Endothelial cell of umbilical vein (primary cell): ENCODE data around the gene CTIF. TPM values are rescaled to one million over a fixed set of nuclear protein-coding genes. Genes with fewer than 3 reads are reported as not detected.

ENCODE experiments used
- BruUV-seq: library from RNA; stranded (reverse); fragments of 400-500 nt; replicated peaks from 2 replicates; lab custom pipeline; 2021; lab: Mats Ljungman, UMichigan
- CTCF ChIA-PET: fragments of 300-600, 350-600 bp; sonication (Branson Sonifier 250); formaldehyde crosslinking; loops from one replicate; lab custom pipeline; 2021; ENCODE audit warnings: antibody characterized with exemption, inconsistent platforms; lab: Charles Lee
- POLR2A ChIA-PET: fragments of 300-600, 350-600 bp; sonication (Branson Sonifier 250); formaldehyde crosslinking; loops from one replicate; lab custom pipeline; 2021; ENCODE audit warnings: antibody characterized with exemption, inconsistent platforms; lab: Charles Lee
- DNase-seq: peaks from one replicate; pipeline ENCODE4 v3.0.0-alpha.2; 2011; ENCODE audit warnings: low read depth, low spot score
- FAIRE-seq: peaks from 2 replicates; lab custom pipeline; 2011; peaks lifted over from hg19 to GRCh38; lab: Jason Lieb, UNC
- H2AFZ ChIP-seq: 2 replicates; pipeline ENCODE4 v1.6.0; 2012; ENCODE audit warnings: low read depth, low read length, control low read depth, inconsistent platforms
- H3K27ac ChIP-seq: 2 replicates; pipeline ENCODE4 v1.5.1; 2011; ENCODE audit warnings: low read depth, mild to moderate bottlenecking, control low read depth, low read length, moderate library complexity; ENCODE audit not compliant: insufficient read depth
- H3K27me3 ChIP-seq, 2 experiments: 2 replicates each; pipeline versions ENCODE4 v1.6.0 to v1.6.1; 2011; ENCODE audit warnings: low read length in 2 of 2, mixed read lengths in 1 of 2; ENCODE audit not compliant: control insufficient read depth in 2 of 2, insufficient read depth in 2 of 2
- H3K36me3 ChIP-seq, 2 experiments: 2 replicates in 1 of 2; 3 replicates in 1 of 2; pipeline ENCODE4 v1.5.1; 2011; ENCODE audit warnings: low read length in 2 of 2, mild to moderate bottlenecking in 1 of 2, moderate library complexity in 1 of 2; ENCODE audit not compliant: control insufficient read depth in 2 of 2, insufficient read depth in 2 of 2; ENCODE audit errors: extremely low read depth in 1 of 2
- H3K4me1 ChIP-seq: 3 replicates; pipeline ENCODE4 v1.5.1; 2011; ENCODE audit warnings: mild to moderate bottlenecking, low read length; ENCODE audit not compliant: control insufficient read depth, insufficient read depth; ENCODE audit errors: extremely low read depth
- H3K4me2 ChIP-seq: 2 replicates; pipeline ENCODE4 v1.6.1; 2011; ENCODE audit warnings: low read length, control low read depth, mixed read lengths; ENCODE audit not compliant: insufficient read depth
- H3K4me3 ChIP-seq, 3 experiments: fragments of 200-600 bp in 1 of 3; sonication (generic), shearing (Covaris generic) in 1 of 3; replicated peaks in 1 of 3; 2 replicates each; pipeline ENCODE4 v1.5.1; 2011 to 2016; ENCODE audit warnings: control low read depth in 3 of 3, low read length in 3 of 3, mild to moderate bottlenecking in 2 of 3, inconsistent platforms in 1 of 3, low read depth in 1 of 3, moderate library complexity in 1 of 3; ENCODE audit not compliant: insufficient read depth in 1 of 3
- H3K79me2 ChIP-seq: 2 replicates; pipeline ENCODE4 v1.6.0; 2012; ENCODE audit warnings: low read length, inconsistent platforms; ENCODE audit not compliant: control insufficient read depth, insufficient read depth
- H3K9ac ChIP-seq: replicated peaks from 2 replicates; pipeline ENCODE3; 2011; ENCODE audit warnings: low read length, control low read depth; ENCODE audit not compliant: insufficient read depth; ENCODE audit errors: extremely low read depth
- H3K9me1 ChIP-seq: replicated peaks from 3 replicates; pipeline ENCODE4 v1.6.0; 2011; ENCODE audit warnings: mild to moderate bottlenecking, low read length; ENCODE audit not compliant: control insufficient read depth, insufficient read depth; ENCODE audit errors: extremely low read depth
- H3K9me3 ChIP-seq: replicated peaks from 2 replicates; pipeline ENCODE4 v1.5.1; 2012; ENCODE audit warnings: low read length, inconsistent platforms; ENCODE audit not compliant: control insufficient read depth, insufficient read depth
- H4K20me1 ChIP-seq: replicated peaks from 2 replicates; pipeline ENCODE3; 2011; ENCODE audit warnings: mild to moderate bottlenecking, low read length; ENCODE audit not compliant: control insufficient read depth, insufficient read depth; ENCODE audit errors: extremely low read depth
- EZH2 ChIP-seq: IDR thresholded peaks from 2 replicates; pipeline ENCODE4 v1.6.1; 2012; ENCODE audit warnings: borderline replicate concordance, low read depth, mild to moderate bottlenecking, moderate library complexity, low read length, inconsistent platforms; ENCODE audit not compliant: severe bottlenecking
- FOS ChIP-seq: IDR thresholded peaks from 2 replicates; pipeline ENCODE4 v1.6.1; 2011; ENCODE audit warnings: mild to moderate bottlenecking, low read length, moderate library complexity, borderline replicate concordance; ENCODE audit not compliant: insufficient read depth
- GATA2 ChIP-seq: IDR thresholded peaks from 2 replicates; pipeline ENCODE4 v1.7.0; 2011; ENCODE audit warnings: low read depth, mild to moderate bottlenecking, moderate library complexity, mixed read lengths, low read length; ENCODE audit not compliant: insufficient read length, insufficient read depth
- JUN ChIP-seq: IDR thresholded peaks from 2 replicates; pipeline ENCODE4 v1.6.1; 2011; ENCODE audit warnings: borderline replicate concordance, low read depth; ENCODE audit not compliant: insufficient read length, insufficient read depth
- MAX ChIP-seq: IDR thresholded peaks from 2 replicates; pipeline ENCODE4 v1.6.1; 2011; ENCODE audit not compliant: insufficient read depth, insufficient read length
- MYC ChIP-seq: IDR thresholded peaks from one replicate; pipeline ENCODE4 v1.6.1; 2011; ENCODE audit warnings: mild to moderate bottlenecking, low read depth, low read length
- POLR2A ChIP-seq: IDR thresholded peaks from 2 replicates; pipeline ENCODE4 v1.6.1; 2012; ENCODE audit warnings: low read depth, mild to moderate bottlenecking, control low read depth, low read length
- POLR2AphosphoS5 ChIP-seq: IDR thresholded peaks from 2 replicates; pipeline ENCODE4 v1.6.1; 2012; ENCODE audit warnings: low read depth, mild to moderate bottlenecking, control low read depth, low read length, moderate library complexity; ENCODE audit not compliant: insufficient read depth
- dilution Hi-C: fragments of 300-500 bp; cut with MboI; formaldehyde crosslinking; loops from one replicate; pipeline ENCODE4 v1.15.0; 2019; ENCODE audit warnings: low sequenced_read_pairs; ENCODE audit not compliant: extremely low pct_ligation_motif_present
- intact Hi-C: fragments of 100-400 bp; cut with micrococcal nuclease; formaldehyde crosslinking; loops from one replicate; pipeline ENCODE4 v1.10.0; 2022
- polyA plus RNA-seq, 4 experiments: library from polyadenylated mRNA; depleted of rRNA in 3 of 4; stranded (reverse) in 3 of 4; unstranded in 1 of 4; fragments of >200 nt; gene quantifications; 2 replicates each; pipeline versions ENCODE4 v1.2.1 to v1.2.3, GENCODE V29; 2011 to 2012; ENCODE audit warnings: missing spikeins in 1 of 4
- total RNA-seq: library from RNA; stranded (reverse); gene quantifications from 2 replicates; pipeline ENCODE4 v1.2.3, GENCODE V29; 2021
- TF ChIP-seq, protein P1 (sequence below), 2 donors: IDR thresholded peaks; 1 replicate in 1 of 2; 2 replicates in 1 of 2; pipeline ENCODE4 v1.5.1; 2011; ENCODE audit warnings: low read length in 2 of 2, mild to moderate bottlenecking in 2 of 2, moderate library complexity in 2 of 2, control low read depth in 1 of 2, inconsistent platforms in 1 of 2, low read depth in 1 of 2; ENCODE audit not compliant: insufficient read depth in 1 of 2; ENCODE audit errors: extremely low read depth in 1 of 2

The CTIF gene
- total and polyA plus RNA-seq, 2 donors (not counting 3 experiments of a cell fraction or from before 2014, with no cell fraction given): 20.9 to 57.7 TPM

DNA sequence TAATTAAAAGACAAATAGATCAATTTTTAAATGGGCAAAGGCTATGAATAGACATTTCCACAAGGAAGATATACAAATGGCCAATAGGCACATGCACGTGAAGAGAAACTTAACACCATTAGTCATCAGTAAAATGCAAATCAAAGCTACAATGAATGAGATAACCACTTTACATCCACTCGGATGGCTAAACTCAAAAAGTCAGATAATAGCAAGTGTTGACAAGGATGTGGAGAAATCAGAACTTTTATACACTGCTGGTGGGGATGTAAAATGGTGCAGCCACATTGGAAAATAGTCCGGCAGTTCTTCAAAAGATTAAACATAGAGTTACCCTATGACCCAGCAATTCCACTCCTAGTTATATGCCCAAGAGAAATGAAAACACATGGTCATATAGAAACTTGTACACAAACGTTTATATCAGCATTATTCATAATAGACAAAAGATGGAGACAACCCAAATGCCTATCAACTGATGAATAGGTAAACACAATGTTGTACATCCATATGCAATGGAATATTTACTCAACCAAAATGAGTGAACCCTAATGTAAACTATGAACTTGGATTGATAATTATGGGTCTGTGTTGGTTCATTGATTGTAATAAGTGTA is 360.8 kb downstream of the CTIF start:
- intact Hi-C loops: loop anchor here (5.0 kb wide), 1 partner anchor 278 kb away; no protein-coding TSS in a partner anchor
- Histone ChIP-seq H3K9me3 (no peaks in the 10 kb centered on the region), H3K9ac (no peak overlapping the region), H3K4me3 (no peak overlapping the region), H3K36me3 (no peaks in the 10 kb centered on the region), H3K27me3 (no peaks in the 10 kb centered on the region), H3K9me1 (no peaks in the 10 kb centered on the region), H3K4me1 (peaks cover 29% of the 10 kb centered on the region), H3K27ac (no peak overlapping the region), H3K79me2 (no peaks in the 10 kb centered on the region), H4K20me1 (no peaks in the 10 kb centered on the region), H3K4me2 (no peak overlapping the region), H2AFZ (no peak overlapping the region)
- POLR2A ChIA-PET: no interaction called here
- CTCF ChIA-PET: no interaction called here
- FAIRE-seq (no peak), DNase-seq (no peak)
- dilution Hi-C loops: no loop called here
- TF ChIP-seq MYC (no peak), MAX (no peak), POLR2AphosphoS5 (no peak), POLR2A (no peak), FOS (no peak), EZH2 (no peak), JUN (no peak), GATA2 (no peak)
- TF ChIP-seq, protein P1, sequence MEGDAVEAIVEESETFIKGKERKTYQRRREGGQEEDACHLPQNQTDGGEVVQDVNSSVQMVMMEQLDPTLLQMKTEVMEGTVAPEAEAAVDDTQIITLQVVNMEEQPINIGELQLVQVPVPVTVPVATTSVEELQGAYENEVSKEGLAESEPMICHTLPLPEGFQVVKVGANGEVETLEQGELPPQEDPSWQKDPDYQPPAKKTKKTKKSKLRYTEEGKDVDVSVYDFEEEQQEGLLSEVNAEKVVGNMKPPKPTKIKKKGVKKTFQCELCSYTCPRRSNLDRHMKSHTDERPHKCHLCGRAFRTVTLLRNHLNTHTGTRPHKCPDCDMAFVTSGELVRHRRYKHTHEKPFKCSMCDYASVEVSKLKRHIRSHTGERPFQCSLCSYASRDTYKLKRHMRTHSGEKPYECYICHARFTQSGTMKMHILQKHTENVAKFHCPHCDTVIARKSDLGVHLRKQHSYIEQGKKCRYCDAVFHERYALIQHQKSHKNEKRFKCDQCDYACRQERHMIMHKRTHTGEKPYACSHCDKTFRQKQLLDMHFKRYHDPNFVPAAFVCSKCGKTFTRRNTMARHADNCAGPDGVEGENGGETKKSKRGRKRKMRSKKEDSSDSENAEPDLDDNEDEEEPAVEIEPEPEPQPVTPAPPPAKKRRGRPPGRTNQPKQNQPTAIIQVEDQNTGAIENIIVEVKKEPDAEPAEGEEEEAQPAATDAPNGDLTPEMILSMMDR (IDR thresholded peaks at IDR 0.05; ENCODE audit: extremely low read depth in 1 of 2, insufficient read depth in 1 of 2, low read depth in 1 of 2, low read length in 2 of 2): no peak
- BruUV-seq: no TSS peak
